Measurements from ENCODE around the gene TRPM3.

TRPM3 gene

DNA sequence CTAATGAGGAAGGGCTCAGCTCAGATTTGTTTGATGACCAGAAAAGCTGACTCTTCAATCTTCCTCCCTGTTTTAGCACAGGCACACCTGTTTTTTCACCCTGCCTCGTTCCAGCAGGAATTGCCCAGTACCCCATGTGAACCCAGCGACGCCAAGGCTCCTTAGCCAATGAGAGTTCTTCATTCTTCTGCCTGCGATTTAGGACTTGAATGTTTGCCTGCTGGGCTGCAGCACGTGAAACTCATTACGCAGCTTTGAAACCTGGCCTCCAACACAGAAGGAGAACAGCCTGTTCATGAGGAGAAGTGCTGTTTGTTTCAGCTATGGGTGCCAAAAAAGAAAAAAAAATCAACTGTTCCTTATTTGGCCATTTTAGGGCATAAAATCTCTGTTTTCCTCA lies 315.5 kb downstream of the TRPM3 start:
- H3K27ac Mint-ChIP-seq, result no peak overlapping the region
- no peak overlapping the region for H3K4me3 Mint-ChIP-seq
- DNase-seq, result no peak
- H3K27me3 Mint-ChIP-seq (ENCODE audit: low read depth, poor library complexity), result peaks cover 2% of the 10 kb centered on the region
- H3K9me3 Mint-ChIP-seq, result no peaks in the 10 kb centered on the region
- peaks cover 26% of the 10 kb centered on the region for H3K4me1 Mint-ChIP-seq
- H3K36me3 Mint-ChIP-seq (ENCODE audit: low read depth), result no peaks in the 10 kb centered on the region
- TF ChIP-seq, protein P1, sequence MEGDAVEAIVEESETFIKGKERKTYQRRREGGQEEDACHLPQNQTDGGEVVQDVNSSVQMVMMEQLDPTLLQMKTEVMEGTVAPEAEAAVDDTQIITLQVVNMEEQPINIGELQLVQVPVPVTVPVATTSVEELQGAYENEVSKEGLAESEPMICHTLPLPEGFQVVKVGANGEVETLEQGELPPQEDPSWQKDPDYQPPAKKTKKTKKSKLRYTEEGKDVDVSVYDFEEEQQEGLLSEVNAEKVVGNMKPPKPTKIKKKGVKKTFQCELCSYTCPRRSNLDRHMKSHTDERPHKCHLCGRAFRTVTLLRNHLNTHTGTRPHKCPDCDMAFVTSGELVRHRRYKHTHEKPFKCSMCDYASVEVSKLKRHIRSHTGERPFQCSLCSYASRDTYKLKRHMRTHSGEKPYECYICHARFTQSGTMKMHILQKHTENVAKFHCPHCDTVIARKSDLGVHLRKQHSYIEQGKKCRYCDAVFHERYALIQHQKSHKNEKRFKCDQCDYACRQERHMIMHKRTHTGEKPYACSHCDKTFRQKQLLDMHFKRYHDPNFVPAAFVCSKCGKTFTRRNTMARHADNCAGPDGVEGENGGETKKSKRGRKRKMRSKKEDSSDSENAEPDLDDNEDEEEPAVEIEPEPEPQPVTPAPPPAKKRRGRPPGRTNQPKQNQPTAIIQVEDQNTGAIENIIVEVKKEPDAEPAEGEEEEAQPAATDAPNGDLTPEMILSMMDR (IDR thresholded peaks at IDR 0.05), result no peak

GRCh38 chr9:70802758-70803436 lies 318.5 kb downstream of the TRPM3 start:
- Mint-ChIP-seq H3K4me1 (peaks cover 29% of the 10 kb centered on the region), H3K36me3 (ENCODE audit: low read depth) (no peaks in the 10 kb centered on the region), H3K9me3 (no peaks in the 10 kb centered on the region), H3K27me3 (ENCODE audit: low read depth, poor library complexity) (peaks cover 2% of the 10 kb centered on the region), H3K27ac (no peak overlapping the region), H3K4me3 (no peak overlapping the region)
- DNase-seq, result no peak
- TF ChIP-seq, protein P1 (IDR thresholded peaks at IDR 0.05), result no peak

- Mint-ChIP-seq H3K36me3 (ENCODE audit: low read depth) (no peaks in the 10 kb centered on the region), H3K4me3 (no peak overlapping the region), H3K9me3 (no peaks in the 10 kb centered on the region), H3K27me3 (ENCODE audit: low read depth, poor library complexity) (peaks cover 2% of the 10 kb centered on the region), H3K27ac (no peak overlapping the region), H3K4me1 (peaks cover 29% of the 10 kb centered on the region)
- DNase-seq, result no peak
- TF ChIP-seq, protein P1 (IDR thresholded peaks at IDR 0.05), result no peak
These were observed 319.2 kb downstream of the TRPM3 start for GRCh38 chr9:70802206-70802605.

DNA sequence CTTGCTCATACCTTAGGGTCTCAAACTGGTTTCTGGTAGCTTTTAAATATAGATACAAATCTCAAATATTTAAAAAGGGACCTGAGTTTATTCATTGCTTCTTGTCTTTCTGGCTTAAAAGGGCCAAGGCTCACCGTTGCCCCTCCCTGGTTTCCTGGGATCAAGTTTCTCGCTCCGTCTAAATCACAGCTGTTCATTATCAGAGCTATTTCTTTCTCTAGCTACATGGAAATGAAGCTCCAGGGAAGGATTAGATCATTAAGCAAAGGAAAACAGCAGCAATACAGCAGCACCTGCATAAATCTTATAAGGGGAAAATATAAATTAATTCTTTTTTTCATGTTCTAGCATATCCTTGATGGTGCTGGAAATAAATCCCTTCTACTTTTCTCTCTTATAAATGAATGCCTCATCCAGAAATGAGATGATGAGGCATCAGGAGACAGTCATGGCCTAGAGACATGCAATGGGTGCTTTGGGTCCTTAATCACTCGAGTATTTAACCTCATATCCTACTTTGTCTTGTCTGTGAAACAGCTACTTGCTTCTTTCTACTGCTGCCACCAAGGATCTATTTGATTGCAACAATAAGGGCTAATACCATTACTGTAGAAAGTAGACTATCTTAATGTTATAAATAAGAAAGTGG lies 320.1 kb downstream of the TRPM3 start:
- TF ChIP-seq, protein P1 (IDR thresholded peaks at IDR 0.05), result no peak

DNA sequence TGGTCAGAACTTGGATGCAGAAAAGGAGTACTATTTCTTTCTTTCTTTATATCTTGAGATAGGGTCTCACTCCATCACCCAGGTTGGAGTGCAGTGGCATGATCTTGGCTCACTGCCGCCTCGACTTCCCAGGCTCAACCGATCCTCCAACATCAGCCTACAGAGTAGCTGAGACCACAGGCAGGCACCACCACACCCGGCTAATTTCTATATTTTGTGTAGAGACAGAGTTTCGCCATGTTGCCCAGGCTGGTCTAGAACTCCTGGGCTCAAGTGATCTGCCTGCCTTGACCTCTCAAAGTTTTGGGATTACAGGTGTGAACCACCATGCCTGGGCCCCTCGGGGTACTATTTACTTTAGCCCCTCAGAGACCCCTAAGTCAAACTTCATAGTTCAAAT lies 323.4 kb downstream of the TRPM3 start:
- Mint-ChIP-seq H3K9me3 (no peaks in the 10 kb centered on the region), H3K4me3 (no peak overlapping the region), H3K27me3 (ENCODE audit: low read depth, poor library complexity) (peaks cover 4% of the 10 kb centered on the region), H3K4me1 (peaks cover 23% of the 10 kb centered on the region), H3K36me3 (ENCODE audit: low read depth) (no peaks in the 10 kb centered on the region), H3K27ac (no peak overlapping the region)
- TF ChIP-seq, protein P1 (IDR thresholded peaks at IDR 0.05), result no peak
- no peak for DNase-seq

More for the DNA sequence above, 320.1 kb downstream of the TRPM3 start:
- Mint-ChIP-seq H3K36me3 (ENCODE audit: low read depth) (no peaks in the 10 kb centered on the region), H3K27me3 (ENCODE audit: low read depth, poor library complexity) (peaks cover 2% of the 10 kb centered on the region), H3K4me1 (peaks cover 29% of the 10 kb centered on the region), H3K27ac (no peak overlapping the region), H3K4me3 (no peak overlapping the region), H3K9me3 (no peaks in the 10 kb centered on the region)
- peak; percentile 7 for DNase-seq

DNA sequence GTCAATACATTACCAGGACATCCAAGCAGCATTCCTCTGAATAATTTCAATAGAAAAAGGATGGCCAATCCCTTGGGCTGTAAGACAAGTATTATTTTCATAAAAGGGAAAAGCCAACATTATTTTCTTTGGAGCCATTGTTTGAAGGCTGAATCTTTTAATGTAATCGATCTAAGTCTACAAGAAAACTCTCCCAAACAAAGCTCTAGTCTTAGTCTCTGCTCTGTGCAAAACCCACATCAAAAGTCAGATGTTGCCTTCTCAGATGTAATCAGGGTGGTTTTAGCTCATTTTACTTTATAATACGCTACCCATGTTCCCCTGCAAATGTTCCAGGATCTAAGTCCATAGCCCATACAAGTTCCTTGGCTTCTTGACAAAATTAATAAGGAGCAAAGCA lies 325.6 kb downstream of the TRPM3 start:
- no peak overlapping the region for H3K4me3 Mint-ChIP-seq
- no peaks in the 10 kb centered on the region for H3K9me3 Mint-ChIP-seq
- H3K27ac Mint-ChIP-seq, result no peak overlapping the region
- H3K36me3 Mint-ChIP-seq (ENCODE audit: low read depth), result no peaks in the 10 kb centered on the region
- peaks cover 4% of the 10 kb centered on the region for H3K27me3 Mint-ChIP-seq (ENCODE audit: low read depth, poor library complexity)
- H3K4me1 Mint-ChIP-seq, result peaks cover 2% of the 10 kb centered on the region
- DNase-seq, result no peak
- TF ChIP-seq, protein P1 (IDR thresholded peaks at IDR 0.05), result no peak

Data from nephron progenitor cell (in vitro differentiated cells).